Smooth muscle cell (in vitro differentiated cells): ENCODE measurements around the gene FSD1. TPM values are rescaled to one million over a fixed set of nuclear protein-coding genes. Genes with fewer than 3 reads are reported as not detected.

ENCODE experiments used
- DNase-seq: peaks from one replicate; lab custom pipeline; 2025; ENCODE audit not compliant: unreplicated experiment; lab: John Stamatoyannopoulos, UW
- H2AFZ ChIP-seq: fragments of 200-600 bp; sonication (generic); 2 replicates; pipeline ENCODE4 v1.6.0; 2016; ENCODE audit warnings: antibody characterized with exemption, low read depth, mild to moderate bottlenecking
- H3F3A ChIP-seq: fragments of 200-600 bp; sonication (generic); 2 replicates; pipeline ENCODE4 v1.6.0; 2017; ENCODE audit warnings: antibody characterized with exemption, low read depth
- H3K27ac ChIP-seq: fragments of 200-600 bp; sonication (generic); 2 replicates; pipeline ENCODE4 v1.5.1; 2016; ENCODE audit warnings: low read depth, mild to moderate bottlenecking
- H3K27me3 ChIP-seq: fragments of 200-600 bp; sonication (generic); 2 replicates; pipeline ENCODE4 v1.6.1; 2016; ENCODE audit warnings: low read depth, mild to moderate bottlenecking
- H3K36me3 ChIP-seq: fragments of 200-600 bp; sonication (generic); 2 replicates; pipeline ENCODE4 v1.5.1; 2016; ENCODE audit warnings: low read depth
- H3K4me1 ChIP-seq: fragments of 200-600 bp; sonication (generic); 2 replicates; pipeline ENCODE4 v1.5.1; 2016; ENCODE audit warnings: low read depth
- H3K4me2 ChIP-seq: fragments of 200-600 bp; sonication (generic); 2 replicates; pipeline ENCODE4 v1.6.0; 2016; ENCODE audit warnings: mild to moderate bottlenecking
- H3K4me3 ChIP-seq: fragments of 200-600 bp; sonication (generic); 2 replicates; pipeline ENCODE4 v1.5.1; 2016; ENCODE audit warnings: mild to moderate bottlenecking
- H3K79me2 ChIP-seq: fragments of 200-600 bp; sonication (generic); 2 replicates; pipeline ENCODE4 v1.6.0; 2016; ENCODE audit warnings: low read depth, mild to moderate bottlenecking
- H3K9ac ChIP-seq: fragments of 200-600 bp; sonication (generic); 2 replicates; pipeline ENCODE4 v1.6.0; 2016; ENCODE audit warnings: low read depth
- H3K9me3 ChIP-seq: fragments of 200-600 bp; sonication (generic); replicated peaks from 2 replicates; pipeline ENCODE4 v1.5.1; 2016; ENCODE audit warnings: low read depth
- H4K20me1 ChIP-seq: fragments of 200-600 bp; sonication (generic); 2 replicates; pipeline ENCODE4 v1.6.0; 2016; ENCODE audit warnings: low read depth
- CTCF ChIP-seq: fragments of 200-600 bp; sonication (generic); IDR thresholded peaks from 2 replicates; pipeline ENCODE4 v1.5.1; 2017; ENCODE audit warnings: borderline replicate concordance, mild to moderate bottlenecking, antibody characterized with exemption; ENCODE audit not compliant: insufficient read depth, poor library complexity, severe bottlenecking
- WGBS: methylation state at CpG from one replicate; pipeline ENCODE4 v1.1.7; 2016; ENCODE audit warnings: low lambda C conversion rate; 5-methylcytosine and 5-hydroxymethylcytosine counted together
- polyA plus RNA-seq: library from polyadenylated mRNA; unstranded; fragments of >200 nt; fragmentation: Nextera tagmentation; extraction: Ambion mirVana; gene quantifications from 2 replicates; pipeline ENCODE4 v1.2.1, GENCODE V29; 2016
- total RNA-seq: library from RNA; depleted of rRNA; stranded (reverse); fragments of >200 nt; gene quantifications from 2 replicates; pipeline ENCODE4 v1.2.3, GENCODE V29; 2014

FSD1 gene
- total and polyA plus RNA-seq, 2 experiments from 2014 or later = 9.9 to 16.5 TPM

- Histone ChIP-seq H3K27ac (no peak overlapping the region), H3K9me3 (no peaks in the 10 kb centered on the region), H4K20me1 (no peaks in the 10 kb centered on the region), H3K4me1 (no peaks in the 10 kb centered on the region), H3K27me3 (no peaks in the 10 kb centered on the region), H3K4me2 (no peak overlapping the region), H3F3A (no peaks in the 10 kb centered on the region), H2AFZ (no peak overlapping the region), H3K79me2 (no peaks in the 10 kb centered on the region), H3K4me3 (no peak overlapping the region), H3K36me3 (no peaks in the 10 kb centered on the region), H3K9ac (no peak overlapping the region)
- WGBS = 45% methylated on average over 21 of the region's 21 CpGs
- DNase-seq = no peak
- TF ChIP-seq CTCF = peak; percentile 82
Observed at GRCh38 chr19:4267101-4267900, 37.1 kb upstream of the FSD1 start.

DNA sequence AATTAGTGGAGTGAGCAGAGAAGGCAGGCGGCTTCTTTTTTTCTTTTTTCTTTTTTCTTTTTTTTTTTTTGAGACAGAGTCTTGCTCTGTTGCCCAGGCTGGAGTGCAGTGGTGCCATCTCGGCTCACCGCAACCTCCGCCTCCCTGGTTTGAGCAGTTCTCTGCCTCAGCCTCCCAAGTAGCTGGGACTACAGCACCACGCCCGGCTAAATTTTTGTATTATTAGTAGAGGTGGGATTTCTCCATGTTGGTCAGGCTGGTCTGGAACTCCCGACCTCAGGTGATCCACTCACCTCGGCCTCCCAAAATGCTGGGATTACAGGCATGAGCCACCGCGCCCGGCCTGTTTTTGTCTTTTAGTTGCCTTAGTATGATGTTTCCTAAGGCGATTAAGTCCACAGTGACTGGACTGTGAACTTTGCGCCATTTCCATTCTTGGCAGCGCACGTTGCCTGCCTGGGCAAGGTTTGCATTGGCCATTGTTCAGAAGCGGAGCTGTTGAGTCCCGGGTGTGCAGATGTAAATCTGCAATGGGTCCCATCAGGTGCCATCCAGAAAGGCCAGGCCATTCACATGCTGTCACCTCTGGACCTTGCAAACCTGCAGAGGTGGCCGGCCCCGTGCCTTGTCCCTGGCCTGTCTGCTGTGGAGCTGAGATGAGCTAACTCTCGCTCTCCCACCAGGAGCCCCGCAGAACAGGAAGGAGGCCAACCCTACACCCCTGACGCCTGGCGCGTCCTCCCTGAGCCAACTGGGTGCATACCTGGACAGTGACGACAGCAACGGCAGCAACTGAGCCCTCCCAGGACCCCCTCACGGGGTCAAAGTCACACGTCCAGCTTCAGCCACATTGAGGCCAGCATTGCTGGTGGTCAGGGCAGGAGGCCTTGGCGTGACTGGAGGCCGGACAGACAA, 36.2 kb upstream of the FSD1 start:
- 90% methylated on average over 30 of the region's 30 CpGs for WGBS
- Histone ChIP-seq H3K4me1 (no peaks in the 10 kb centered on the region), H3K4me2 (no peak overlapping the region), H3K79me2 (no peaks in the 10 kb centered on the region), H3K27ac (no peak overlapping the region), H3K9ac (no peak overlapping the region), H3K4me3 (no peak overlapping the region), H3F3A (no peaks in the 10 kb centered on the region), H3K36me3 (no peaks in the 10 kb centered on the region), H3K27me3 (no peaks in the 10 kb centered on the region), H2AFZ (no peak overlapping the region), H3K9me3 (no peaks in the 10 kb centered on the region), H4K20me1 (no peaks in the 10 kb centered on the region)
- no peak for TF ChIP-seq CTCF
- DNase-seq = no peak

DNA sequence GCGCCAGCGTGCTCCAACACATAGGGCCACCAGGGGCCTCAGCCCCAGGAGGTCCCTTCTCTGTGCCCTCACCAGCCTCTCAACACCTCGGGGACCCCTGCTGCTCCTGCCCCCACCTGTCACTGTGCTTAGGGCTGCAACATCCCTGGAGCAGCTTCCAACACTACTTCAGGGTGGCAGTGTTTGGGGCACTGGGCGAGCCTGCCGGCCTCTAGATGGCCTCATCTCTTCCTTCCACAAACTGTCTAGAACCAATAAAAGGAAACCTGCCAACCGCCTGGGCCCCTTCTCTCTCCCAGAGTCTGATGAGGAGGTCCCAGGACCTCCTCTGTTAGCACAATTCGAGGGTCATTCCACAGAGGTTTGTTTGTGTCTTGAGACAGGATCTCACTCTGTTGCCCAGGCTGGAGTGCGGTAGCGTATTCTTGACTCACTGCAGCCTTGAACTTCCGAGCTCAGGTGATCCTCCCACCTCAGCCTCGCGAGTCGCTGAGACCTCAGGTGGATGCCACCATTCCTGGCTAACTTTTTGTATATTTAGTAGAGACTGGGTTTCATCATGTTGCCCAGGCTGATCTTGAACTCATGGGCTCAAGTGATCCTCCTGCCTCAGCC, 35.5 kb upstream of the FSD1 start:
- no peak overlapping the region for H3K4me2 ChIP-seq
- no peak overlapping the region for H3K4me3 ChIP-seq
- no peak overlapping the region for H2AFZ ChIP-seq
- H3K9me3 ChIP-seq = no peaks in the 10 kb centered on the region
- no peaks in the 10 kb centered on the region for H4K20me1 ChIP-seq
- WGBS = 96% methylated on average over 13 of the region's 13 CpGs
- no peak overlapping the region for H3K9ac ChIP-seq
- no peaks in the 10 kb centered on the region for H3K4me1 ChIP-seq
- no peaks in the 10 kb centered on the region for H3F3A ChIP-seq
- no peaks in the 10 kb centered on the region for H3K79me2 ChIP-seq
- no peak for DNase-seq
- no peaks in the 10 kb centered on the region for H3K36me3 ChIP-seq
- no peaks in the 10 kb centered on the region for H3K27me3 ChIP-seq
- no peak for TF ChIP-seq CTCF
- no peak overlapping the region for H3K27ac ChIP-seq
